Mucosa of descending colon (tissue), 3 donors: ENCODE measurements around the gene CYTL1. TPM values are rescaled to one million over a fixed set of nuclear protein-coding genes. Genes with fewer than 3 reads are reported as not detected.
A peak's percentile ranks its signal among the peaks of the same experiment; 100 is the strongest.

Experiments
- ATAC-seq: fragments of 200-7000 bp; cut with Tn5 transposase; one replicate; pipeline ENCODE4 v1.9.1; 2020; ENCODE audit warnings: mild to moderate bottlenecking, moderate library complexity
- DNase-seq, 3 donors: peaks; one replicate each; pipeline ENCODE4 v3.0.0-alpha.2; 2020
- H3K36me3 ChIP-seq: fragments of 200-600 bp; one replicate; pipeline ENCODE4 v1.8.0; 2021; ENCODE audit warnings: low read depth, mild to moderate bottlenecking
- H3K4me1 ChIP-seq: fragments of 200-600 bp; one replicate; pipeline ENCODE4 v1.8.0; 2021; ENCODE audit warnings: low read depth, mild to moderate bottlenecking
- H3K4me3 ChIP-seq: fragments of 200-600 bp; one replicate; pipeline ENCODE4 v1.8.0; 2021; ENCODE audit warnings: mild to moderate bottlenecking
- H3K9me3 ChIP-seq: fragments of 200-600 bp; one replicate; pipeline ENCODE4 v1.8.0; 2021; ENCODE audit warnings: mild to moderate bottlenecking
- CTCF ChIP-seq: fragments of 200-600 bp; IDR thresholded peaks from one replicate; pipeline ENCODE4 v1.8.0; 2022; ENCODE audit warnings: antibody characterized with exemption, mild to moderate bottlenecking
- intact Hi-C, 2 donors: fragments of 100-400 bp; cut with DNase I in 1 of 2; cut with micrococcal nuclease in 1 of 2; formaldehyde crosslinking; loops; one replicate each; pipeline versions ENCODE4 v1.11.0 to v1.11.1; 2022; cut with DNase I, micrococcal nuclease
- total RNA-seq, 3 donors: library from RNA; stranded (reverse); fragmentation: NEBNext Ultra II Directional in 2 of 3; extraction: Animal tissue kit (Norgen Biotek cat#: 25700) in 2 of 3; gene quantifications; one replicate each; pipeline versions ENCODE4 v1.2.1 to v1.2.4, GENCODE V29; 2021 to 2023
- donor health status: DM: no; HTN: no; CAD: no; lungs with moderate emphysema.
- donor health status: DM: no; HTN: no; CAD: no.
- donor health status: DM: no; HTN: yes; CAD: no.

CYTL1 gene
- total RNA-seq, 3 donors from 2014 or later: 0.29 to 1.0 TPM; not detected in 1

- TF ChIP-seq CTCF: no peak
- ATAC-seq: no peak
- no peaks in the 10 kb centered on the region for H3K4me1 ChIP-seq
- H3K36me3 ChIP-seq: no peaks in the 10 kb centered on the region
- no peak overlapping the region for H3K4me3 ChIP-seq
- no peaks in the 10 kb centered on the region for H3K9me3 ChIP-seq
- DNase-seq: no peak
- intact Hi-C loops: no loop called here
These were observed 20.5 kb upstream of the CYTL1 start for GRCh38 chr4:5039800-5040199.

- no peak overlapping the region for H3K4me3 ChIP-seq
- no peak for TF ChIP-seq CTCF
- no peaks in the 10 kb centered on the region for H3K4me1 ChIP-seq
- H3K36me3 ChIP-seq: no peaks in the 10 kb centered on the region
- ATAC-seq (peak; percentile 54), DNase-seq (peak in 1 of 3 donors; percentile 21)
- no peaks in the 10 kb centered on the region for H3K9me3 ChIP-seq
- intact Hi-C loops: no loop called here
These were observed 18.6 kb upstream of the CYTL1 start for GRCh38 chr4:5037553-5038551.

GRCh38 chr4:5036239-5036638, 17.0 kb upstream of the CYTL1 start:
- Histone ChIP-seq H3K36me3 (no peaks in the 10 kb centered on the region), H3K4me3 (no peak overlapping the region), H3K4me1 (no peaks in the 10 kb centered on the region), H3K9me3 (no peaks in the 10 kb centered on the region)
- no peak for TF ChIP-seq CTCF
- intact Hi-C loops: no loop called here
- DNase-seq (no peak), ATAC-seq (no peak)

- ATAC-seq (no peak), DNase-seq (no peak)
- no peak for TF ChIP-seq CTCF
- H3K9me3 ChIP-seq: no peaks in the 10 kb centered on the region
- no peaks in the 10 kb centered on the region for H3K4me1 ChIP-seq
- H3K36me3 ChIP-seq: no peaks in the 10 kb centered on the region
- no peak overlapping the region for H3K4me3 ChIP-seq
- intact Hi-C loops: no loop called here
These were observed 14.9 kb upstream of the CYTL1 start for GRCh38 chr4:5034206-5034605.

GRCh38 chr4:5033281-5033841, 14.1 kb upstream of the CYTL1 start:
- DNase-seq (peak in 1 of 3 donors; percentile 10), ATAC-seq (peak; percentile 42)
- intact Hi-C loops: no loop called here
- Histone ChIP-seq H3K4me1 (no peaks in the 10 kb centered on the region), H3K9me3 (no peaks in the 10 kb centered on the region), H3K36me3 (no peaks in the 10 kb centered on the region), H3K4me3 (no peak overlapping the region)
- no peak for TF ChIP-seq CTCF
